Stimulated activated CD4-positive, alpha-beta T cell treated with anti-CD3 and anti-CD28 coated beads, Interleukin-12 subunit alpha, Interleukin-12 subunit beta, amount 100 ng/mL, for 48 hours (primary cell): Measurements from ENCODE around the gene MRPS25.

Source experiments
- DNase-seq, 3 donors: peaks; one replicate each; pipeline ENCODE4 v3.0.0-alpha.2; 2020; ENCODE audit warnings: low read depth in 2 of 3, low spot score in 1 of 3

MRPS25 gene

DNA sequence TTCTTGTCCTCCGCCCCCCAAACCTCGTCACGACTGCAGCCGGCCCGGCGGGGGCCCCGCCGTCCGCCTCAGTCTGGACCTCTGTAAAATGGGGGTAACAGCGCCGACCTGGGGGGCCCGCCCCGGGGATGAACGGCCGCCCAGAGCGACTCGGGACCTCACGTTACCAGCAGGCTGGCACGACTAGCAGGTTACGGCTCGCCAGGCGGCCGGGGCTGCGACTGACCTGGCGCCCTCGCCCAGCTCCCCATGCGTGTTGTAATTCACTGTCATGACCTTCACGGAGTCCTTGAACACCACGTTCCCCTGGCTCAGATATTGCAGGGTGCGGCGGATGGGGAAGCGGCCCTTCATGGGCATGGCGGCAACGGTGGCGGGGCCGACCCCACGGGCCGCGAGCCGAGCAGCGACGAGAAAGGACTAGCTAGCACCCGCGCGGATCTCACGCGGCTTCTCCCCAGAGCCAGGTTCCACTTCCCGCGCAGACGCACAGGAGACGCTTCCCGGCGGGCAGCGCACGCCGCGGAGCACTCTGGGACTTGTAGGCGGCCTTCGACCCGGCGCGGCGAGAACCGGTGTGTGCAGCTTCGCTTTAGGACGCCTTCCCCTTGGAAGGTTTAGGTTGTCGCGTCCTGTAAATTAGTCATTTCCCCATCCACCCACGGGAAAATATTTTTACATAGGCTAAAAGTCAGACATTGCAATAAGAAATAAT, at the start of gene MRPS25:
TSS of gene MRPS25 (minus strand) at position 481 of the 715 bp plus-strand sequence. CDS start at position 360, 121 bp downstream.
- DNase-seq, result peak; percentile 76 to 87 (median 86)

DNA sequence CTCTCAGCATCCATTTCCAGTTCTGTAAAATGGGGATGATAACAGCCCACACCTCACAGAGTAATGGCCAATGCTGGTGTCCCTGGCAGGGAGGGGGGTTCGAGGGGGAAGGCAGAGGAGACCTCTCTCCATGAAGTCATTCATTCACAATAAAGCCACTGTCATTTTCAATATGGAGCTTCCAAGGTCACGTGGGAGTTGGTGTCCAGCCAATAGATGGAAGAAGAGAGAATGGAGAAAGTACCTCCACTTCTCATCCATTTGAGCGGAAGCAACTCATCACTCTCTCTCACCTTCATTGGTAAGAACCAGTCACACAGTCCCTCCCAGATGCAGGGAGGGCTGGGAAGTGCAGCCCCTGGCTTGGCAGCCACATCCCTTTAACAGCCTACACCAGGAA, 48.8 kb upstream of the MRPS25 start:
- no peak for DNase-seq

DNA sequence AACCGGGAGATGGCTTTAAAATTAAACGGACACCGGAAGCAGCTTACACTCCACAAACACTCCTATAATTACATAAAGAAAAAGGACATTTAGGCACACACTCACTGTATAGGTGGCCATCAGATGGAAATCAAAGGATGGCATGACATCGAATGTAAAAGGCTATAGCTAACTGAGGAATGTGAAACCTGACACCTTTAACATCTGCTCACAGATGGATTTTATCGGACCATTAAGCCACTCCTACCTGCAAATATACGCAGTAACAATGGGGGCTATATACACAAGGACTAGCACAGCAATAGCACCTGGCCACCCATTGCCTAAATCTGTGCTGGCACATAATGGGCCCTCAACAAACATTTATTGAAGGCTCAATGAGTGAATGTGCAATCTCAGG, 48.4 kb upstream of the MRPS25 start:
- DNase-seq, result no peak

DNA sequence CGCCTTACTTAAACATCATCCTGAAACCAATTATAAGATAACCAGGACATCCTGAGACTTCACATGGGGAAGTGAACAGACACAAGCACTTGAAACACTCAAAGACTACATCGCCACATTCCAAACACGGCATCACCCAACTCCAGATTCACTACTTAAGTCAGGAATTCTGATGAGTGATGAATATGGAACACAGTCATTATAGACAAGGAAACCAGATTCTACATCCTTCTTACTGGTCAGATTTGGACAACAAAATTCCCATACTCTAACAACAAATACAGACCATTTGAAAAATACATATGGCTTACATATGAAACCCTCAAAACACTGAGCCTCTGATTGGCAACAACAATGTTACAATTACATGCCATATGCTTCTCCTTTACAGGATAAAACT, 46.9 kb upstream of the MRPS25 start:
- DNase-seq, result no peak

DNA sequence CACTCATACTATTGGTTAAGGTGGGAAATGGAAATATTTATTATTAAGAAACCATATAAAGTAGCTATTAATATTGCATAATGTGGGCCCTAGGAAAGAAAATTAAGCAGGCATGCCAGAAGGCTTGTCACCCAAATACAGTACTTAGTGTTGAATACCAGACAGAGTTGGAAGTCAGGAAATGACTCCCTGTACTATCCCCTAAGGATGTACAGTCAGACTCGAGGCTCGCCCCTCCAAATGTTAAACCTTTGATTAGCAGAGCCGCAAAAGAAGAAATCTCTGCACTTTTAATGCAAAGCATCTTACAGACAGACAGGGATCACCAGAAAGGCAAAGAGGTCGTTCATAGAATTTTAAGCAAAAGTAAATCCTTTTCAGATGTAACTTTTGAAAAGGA, 45.1 kb upstream of the MRPS25 start:
- no peak for DNase-seq

DNA sequence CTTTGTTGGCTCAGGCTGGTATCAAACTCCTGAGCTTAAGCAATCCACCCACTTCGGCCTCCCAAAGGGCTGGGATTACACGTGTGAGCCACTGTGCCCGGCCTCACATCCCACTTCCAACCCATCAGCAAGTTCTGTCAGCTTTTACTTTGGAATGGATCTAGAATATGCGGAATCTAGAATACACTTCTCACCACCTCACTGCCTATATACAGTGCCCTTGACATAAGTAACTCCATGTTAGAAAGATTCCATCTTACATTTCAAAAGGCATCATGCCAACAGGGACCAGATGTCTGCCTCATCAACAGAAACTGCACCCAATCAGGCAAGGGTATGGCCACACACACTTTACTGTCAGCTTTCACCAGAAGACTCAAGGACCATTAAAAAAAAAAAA, 43.8 kb upstream of the MRPS25 start:
- no peak for DNase-seq

DNA sequence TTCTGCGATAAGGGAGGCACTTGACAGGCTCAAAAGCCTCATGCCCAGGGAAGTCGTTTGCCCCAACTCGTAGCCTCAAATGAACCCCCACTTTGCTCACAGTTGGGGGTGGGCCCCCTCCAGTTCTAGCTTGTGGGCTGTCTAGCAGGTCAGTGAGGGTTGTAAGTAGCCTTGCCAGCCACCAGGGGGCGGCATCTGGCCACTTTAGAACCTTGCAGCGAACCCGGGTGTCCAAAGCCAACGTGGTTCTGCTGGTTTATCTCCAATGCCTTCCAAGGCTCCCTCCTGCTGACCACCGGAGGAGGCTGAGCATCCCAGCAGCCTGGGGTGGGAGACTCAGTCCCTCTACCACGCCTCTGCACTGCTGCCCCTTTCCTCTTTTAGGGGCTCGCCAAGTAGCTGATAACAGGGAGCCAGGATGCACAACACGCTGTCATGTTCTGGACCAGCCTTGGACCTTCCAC, 43.0 kb upstream of the MRPS25 start:
- DNase-seq, result peak; percentile 47 to 74 (median 72)

DNA sequence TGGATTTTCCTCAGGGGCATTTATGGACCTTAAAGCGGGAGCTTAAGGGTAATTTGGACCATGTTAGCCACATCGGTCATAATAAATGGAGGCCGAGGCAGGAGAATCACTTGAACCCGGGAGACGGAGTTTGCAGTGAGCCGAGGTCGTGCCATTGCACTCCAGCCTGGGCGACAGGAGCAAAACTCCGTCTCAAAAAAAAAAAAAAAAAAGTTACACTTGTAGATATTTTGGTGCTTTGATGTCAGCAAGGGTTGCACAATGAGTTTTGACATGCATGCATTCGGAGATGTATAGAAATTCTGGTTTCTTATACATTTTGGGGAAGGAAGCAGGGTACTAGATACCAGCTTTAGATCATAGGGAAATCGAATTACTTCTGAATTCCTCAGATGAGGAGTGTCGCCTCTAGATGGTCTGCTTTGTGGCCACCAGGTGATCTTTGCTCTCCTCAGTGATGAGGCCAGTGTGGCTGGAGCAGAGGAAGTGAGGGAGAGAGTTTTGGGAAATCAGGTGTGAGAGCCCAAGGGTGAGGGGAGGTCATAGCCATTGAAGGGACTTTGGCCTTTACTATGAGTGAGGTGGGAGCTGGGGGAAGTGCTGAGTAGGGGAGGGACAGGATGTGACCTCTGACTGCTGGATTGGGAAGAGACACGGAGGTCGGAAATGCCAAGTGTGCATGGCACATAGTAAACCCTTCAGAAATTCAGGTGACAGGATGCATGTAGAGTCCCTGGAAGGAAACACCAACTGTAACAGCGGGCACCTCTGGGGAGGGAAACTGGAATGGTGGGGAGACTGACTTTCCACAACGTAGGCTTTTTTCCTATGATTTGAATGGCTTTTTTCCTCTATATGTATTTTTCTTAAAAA, 42.2 kb upstream of the MRPS25 start:
- no peak for DNase-seq

DNA sequence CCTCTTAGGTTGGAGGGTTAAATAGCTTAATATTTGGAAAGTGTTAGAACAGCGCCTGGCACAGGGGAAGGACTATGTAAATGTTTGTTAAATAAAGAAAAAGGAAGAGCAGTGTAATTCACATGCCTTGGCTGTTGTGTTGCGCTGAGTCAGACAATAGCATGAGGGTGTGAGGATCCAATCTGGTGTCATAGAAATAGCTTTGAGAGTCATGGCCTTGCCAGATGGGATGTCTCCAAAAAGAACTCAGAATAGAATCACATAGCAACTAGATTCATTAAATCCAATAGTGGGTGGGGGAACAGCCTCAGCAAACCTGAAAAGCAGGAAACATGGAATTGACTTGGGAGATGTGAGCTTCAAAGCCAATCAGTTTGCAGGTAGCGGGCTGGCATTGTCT, 37.7 kb upstream of the MRPS25 start:
- no peak for DNase-seq

DNA sequence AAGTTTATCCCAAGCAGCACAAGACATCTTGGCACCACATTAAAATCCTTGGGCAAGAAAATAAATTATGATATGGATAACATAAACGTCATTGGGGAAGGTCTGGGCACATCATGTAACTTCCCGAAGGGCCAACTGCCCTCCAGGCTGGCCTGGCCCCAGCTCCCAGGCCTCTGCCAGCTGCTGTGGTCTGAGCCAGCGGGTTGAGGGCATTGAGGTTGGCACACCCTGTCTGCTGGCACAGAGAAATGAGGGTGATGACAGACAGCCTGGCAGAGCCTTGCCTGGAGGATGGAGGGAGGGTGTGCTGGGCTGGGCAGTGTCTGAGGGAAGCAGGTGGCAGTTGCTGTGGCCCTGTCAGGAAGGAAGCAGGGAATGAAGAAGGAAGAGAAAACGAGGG, 37.1 kb upstream of the MRPS25 start:
- DNase-seq, result no peak

DNA sequence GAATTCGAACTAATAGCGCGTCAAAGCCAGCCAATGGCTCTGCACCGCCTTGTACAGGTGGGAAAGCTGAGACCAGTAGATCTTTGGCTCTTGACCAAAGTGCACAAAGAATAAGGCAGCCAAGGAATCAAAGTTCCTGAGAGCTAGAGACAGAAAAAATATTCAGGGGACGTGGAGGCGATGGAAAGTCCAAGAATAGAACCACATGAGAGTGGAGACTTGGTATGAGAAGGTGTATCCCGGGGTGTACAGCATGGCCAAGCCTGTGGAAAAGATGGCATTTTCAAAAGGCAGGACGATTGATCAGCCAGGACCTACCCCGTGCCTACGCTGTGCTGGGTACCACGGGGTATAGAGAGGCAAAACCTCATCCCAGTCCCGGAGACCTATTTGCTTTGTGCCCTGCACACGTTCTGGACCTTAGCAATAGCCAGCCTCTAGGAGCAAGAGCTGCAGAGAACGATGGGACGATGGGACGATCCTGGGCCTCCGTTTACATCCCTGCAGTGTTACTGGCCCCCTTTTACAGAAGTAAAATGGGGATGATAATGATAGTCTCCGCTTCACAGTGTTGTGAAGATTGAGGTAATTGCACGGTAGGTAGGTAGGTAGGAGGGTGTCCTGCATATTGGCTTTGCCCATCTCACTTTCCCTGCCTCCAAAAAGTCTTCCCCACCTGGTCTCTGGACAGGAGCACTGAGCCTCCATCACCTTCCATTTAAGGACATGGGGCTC, 34.4 kb upstream of the MRPS25 start:
- no peak for DNase-seq

DNA sequence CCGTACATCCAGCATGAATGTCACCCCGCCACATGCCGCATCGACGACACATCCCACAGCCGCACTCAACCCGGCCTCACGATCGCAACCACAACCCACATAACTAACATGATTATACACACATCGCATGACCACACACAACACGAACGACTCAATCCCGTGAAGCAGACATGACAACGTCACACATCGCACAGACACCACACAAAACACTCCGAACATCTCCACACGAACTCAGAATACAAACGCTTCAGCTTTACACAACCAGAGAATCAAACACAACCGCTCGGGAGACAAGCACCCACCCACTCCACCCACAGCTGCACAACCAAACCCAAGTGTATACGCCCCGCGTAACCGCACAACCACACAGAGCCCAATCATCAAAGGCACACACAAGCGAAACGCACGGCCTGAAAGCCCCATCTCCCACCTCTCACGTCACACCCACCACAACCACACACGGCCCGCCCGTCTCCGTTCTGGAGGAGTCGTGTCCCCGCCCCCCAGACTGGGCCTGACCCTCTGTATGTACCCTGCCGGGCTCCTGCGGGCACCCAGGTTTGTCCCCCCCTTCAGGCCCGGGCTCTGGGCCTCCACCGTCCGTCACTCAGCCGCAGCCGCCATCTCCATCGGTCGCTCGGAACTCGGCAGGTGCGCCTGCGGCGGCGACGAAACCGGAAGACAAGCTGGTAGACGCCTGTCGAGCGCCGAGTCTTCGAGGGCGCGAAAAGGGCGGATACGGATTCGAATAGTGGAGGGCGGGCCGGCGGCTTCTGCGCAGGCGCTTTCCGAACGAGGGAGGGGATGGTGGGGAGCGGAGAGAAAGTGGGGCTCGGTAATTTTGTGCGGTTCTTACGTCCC, 33.6 kb upstream of the MRPS25 start, which contains the start of gene RBSN:
TSS of gene RBSN (minus strand) at position 646 of the 861 bp plus-strand sequence. CDS start 3,028 bp downstream, outside the sequence.
- peak; percentile 93 to 95 (median 93) for DNase-seq

DNA sequence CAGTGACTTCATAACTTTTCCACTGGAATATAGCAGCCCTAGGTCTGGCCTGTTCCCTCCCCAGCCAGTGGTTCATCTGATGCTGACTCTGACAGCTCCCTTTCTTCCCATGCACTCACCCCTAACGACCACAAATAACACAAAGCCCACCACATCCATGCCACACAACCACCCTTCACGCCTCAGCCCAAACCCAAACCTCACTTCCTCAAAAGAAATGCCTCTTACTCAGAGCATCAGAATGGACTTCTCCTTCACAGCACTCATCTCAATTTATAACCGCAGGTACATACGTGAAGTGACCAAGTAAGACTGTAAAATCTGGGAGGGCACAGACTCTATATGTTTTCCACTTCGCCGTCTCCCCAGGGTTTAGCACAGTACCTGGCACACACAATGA, 32.8 kb upstream of the MRPS25 start:
- DNase-seq, result peak; percentile 16 to 48 (median 35)

DNA sequence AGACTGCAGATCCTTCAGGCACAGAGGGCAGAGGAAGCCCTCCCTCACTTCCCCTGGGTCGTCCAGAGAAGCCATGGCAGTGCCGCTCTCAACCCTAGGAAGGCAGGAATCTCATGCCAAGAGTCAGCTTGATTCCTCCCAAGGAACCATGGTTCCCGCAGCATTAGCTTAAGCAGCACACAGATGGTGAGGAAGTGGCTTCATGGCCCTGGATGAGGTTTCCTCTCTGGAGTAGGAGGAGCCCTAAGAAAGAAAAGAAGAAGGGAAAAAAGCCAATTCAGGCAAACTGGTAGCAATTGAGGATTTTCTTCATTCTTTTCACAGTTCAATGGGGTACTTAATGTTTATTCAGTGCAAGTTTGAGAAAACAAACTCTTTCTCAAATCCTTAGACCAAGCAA, 30.9 kb upstream of the MRPS25 start:
- no peak for DNase-seq

DNA sequence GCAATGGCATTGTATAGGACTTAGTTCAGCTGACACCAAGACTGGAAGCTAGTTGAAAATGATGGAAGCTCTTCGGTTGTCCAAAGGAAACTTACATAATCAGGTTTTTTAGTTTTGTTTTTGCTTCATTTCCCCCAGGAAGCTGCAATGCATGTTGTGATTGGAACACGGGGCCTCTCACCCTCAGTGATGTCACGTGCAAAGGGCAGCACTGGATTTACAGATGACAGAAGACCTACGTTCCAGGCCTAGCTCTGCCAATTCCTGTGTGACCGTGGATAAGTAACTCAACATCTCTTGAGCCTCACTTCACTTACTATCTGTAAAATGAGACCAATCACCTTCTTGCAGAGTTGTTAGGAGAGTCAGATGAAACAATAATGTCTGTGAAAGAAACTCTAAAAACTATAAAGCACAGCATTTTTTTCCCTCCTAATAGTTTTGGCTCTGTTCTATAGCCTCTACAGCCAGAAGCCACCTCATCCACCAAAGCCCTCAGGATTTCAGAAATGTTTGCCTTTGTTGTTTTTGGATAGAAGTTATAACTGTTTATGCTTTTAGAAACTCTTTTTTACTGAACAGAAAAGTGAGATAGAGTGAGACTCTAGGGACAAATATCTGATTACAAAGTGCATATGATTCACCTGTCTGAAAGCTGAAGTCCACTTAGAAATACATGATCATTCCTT, 29.2 kb upstream of the MRPS25 start:
- no peak for DNase-seq

DNA sequence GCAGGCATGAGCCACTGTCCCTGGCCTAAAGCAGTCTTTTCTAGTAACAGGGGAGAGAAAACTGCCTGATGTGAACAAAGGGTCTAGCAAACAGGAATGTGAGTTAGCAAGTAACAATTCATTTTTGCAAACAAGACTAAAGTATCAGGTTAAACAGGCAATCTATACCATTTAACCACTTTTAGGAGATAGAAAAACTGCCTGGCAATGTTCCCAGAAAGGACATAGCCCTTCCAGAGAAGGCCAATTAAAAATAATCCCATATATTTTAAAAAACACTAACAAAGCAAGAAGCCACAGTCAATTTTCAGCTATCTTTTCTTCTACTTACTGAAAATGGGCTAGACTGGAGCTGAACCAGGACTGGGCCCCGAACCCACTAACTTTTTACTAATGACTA, 27.6 kb upstream of the MRPS25 start:
- DNase-seq, result no peak

DNA sequence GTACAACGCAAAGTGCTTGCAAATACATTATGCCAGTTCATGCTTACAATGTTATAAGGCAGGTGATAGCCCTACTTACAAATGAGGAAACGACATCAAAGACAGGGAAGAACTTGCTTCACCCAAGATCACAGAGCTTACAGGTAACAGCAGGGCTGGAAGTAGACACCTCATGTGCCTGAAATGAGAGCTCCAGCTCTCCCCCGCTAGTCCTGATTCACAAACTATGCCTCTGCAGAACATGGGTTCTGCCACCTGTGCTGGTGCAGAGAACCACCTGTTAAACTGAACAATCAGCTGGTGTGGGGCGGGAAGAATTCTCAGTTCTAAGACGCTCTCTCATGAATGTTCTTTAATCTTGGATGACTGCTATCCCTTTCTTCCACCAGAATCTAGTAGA, 26.5 kb upstream of the MRPS25 start:
- no peak for DNase-seq

DNA sequence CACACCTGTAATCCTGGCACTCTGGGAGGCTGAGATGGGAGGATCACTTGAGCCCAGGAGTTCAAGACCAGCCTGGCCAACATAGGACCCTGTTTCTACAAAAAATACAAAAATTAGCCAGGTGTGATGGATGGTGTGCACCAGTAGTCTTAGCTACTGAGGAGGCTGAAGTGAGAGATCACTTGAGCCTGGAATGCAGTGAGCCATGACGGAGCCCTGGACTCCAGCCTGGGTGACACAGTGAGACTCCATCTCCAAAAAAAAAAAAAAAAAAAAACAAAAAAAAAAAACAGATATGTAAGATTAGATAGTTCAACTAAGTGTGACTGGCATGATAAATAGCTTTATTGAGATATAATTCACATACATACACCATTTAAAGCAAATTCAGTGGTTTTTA, 24.1 kb upstream of the MRPS25 start:
- DNase-seq, result no peak

DNA sequence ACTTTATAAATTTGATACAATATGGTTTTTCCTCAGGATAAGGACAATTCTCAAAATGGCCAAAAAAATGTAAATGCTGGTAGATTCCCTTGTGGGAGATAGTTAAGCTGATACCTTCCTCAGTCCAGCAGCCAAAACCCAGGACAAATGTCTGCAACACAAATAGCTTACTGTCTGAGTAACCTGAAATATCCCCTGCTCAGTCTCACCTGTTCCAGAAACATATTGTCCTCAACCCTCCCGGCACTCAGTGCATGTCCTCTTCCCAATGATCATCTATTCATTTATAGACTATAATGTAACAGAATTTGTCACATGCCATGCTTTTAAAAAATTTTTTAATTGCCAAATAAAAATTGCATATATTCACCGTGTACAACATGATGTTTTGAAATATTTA, 21.6 kb upstream of the MRPS25 start:
- no peak for DNase-seq

DNA sequence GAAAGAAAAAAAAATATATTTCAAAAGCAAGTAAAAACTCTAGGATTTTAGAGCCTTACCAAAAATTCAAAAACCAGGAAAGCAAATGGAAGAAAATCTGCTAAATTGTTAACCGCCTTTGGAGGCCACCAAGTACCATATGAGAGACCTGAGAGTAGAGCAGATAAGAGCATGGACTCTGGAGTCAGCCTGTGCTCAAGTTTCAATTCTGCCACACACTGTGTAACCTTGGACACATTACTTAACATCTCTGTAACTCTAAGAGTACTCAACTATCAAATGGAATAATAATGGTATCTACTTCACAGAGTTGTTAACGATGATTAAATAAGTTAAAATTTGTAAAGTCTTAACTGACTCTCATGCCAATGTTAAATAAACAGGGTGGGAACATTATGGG, 21.1 kb upstream of the MRPS25 start:
- DNase-seq, result no peak
